OCI-LY1 (cell line): ENCODE data around the gene PXDC1.

Source experiments
- H2AFZ ChIP-seq: fragments of 200-600 bp; sonication (generic), shearing (Covaris generic); 2 replicates; pipeline ENCODE4 v1.6.0; 2014; ENCODE audit warnings: antibody characterized with exemption, mild to moderate bottlenecking, low read length
- H3F3A ChIP-seq: fragments of 200-600 bp; sonication (generic), shearing (Covaris generic); 2 replicates; pipeline ENCODE4 v1.6.0; 2014; ENCODE audit warnings: mild to moderate bottlenecking, antibody characterized with exemption, low read length, moderate library complexity; ENCODE audit not compliant: insufficient read depth
- H3K27ac ChIP-seq: fragments of 200-600 bp; sonication (generic); 2 replicates; pipeline ENCODE4 v1.5.1; 2014; ENCODE audit warnings: low read length, mixed run types, mild to moderate bottlenecking, low read depth; ENCODE audit not compliant: poor library complexity, severe bottlenecking
- H3K27me3 ChIP-seq: fragments of 200-600 bp; sonication (generic); 2 replicates; pipeline ENCODE4 v1.6.0; 2014; ENCODE audit warnings: antibody characterized with exemption, mild to moderate bottlenecking, low read length, moderate library complexity; ENCODE audit not compliant: insufficient read depth
- H3K36me3 ChIP-seq: fragments of 200-600 bp; sonication (generic); 2 replicates; pipeline ENCODE4 v1.6.1; 2014; ENCODE audit warnings: mild to moderate bottlenecking, antibody characterized with exemption, low read length, moderate library complexity, mixed read lengths; ENCODE audit not compliant: insufficient read depth
- H3K4me1 ChIP-seq: fragments of 200-600 bp; sonication (generic); 2 replicates; pipeline ENCODE4 v1.5.1; 2014; ENCODE audit warnings: mild to moderate bottlenecking, low read length, moderate library complexity; ENCODE audit not compliant: insufficient read depth, severe bottlenecking
- H3K4me2 ChIP-seq: fragments of 200-600 bp; sonication (generic), shearing (Covaris generic); 2 replicates; pipeline ENCODE4 v1.6.1; 2014; ENCODE audit warnings: low read length
- H3K4me3 ChIP-seq: fragments of 200-600 bp; sonication (generic); 2 replicates; pipeline ENCODE4 v1.5.1; 2014; ENCODE audit warnings: low read length, low read depth, mild to moderate bottlenecking, mixed read lengths; ENCODE audit not compliant: poor library complexity, severe bottlenecking
- H3K79me2 ChIP-seq: fragments of 200-600 bp; shearing (Covaris generic); 2 replicates; pipeline ENCODE4 v1.6.1; 2016; ENCODE audit warnings: mixed run types, low read length, mixed read lengths; ENCODE audit not compliant: insufficient read depth
- H3K9ac ChIP-seq: fragments of 200-600 bp; sonication (generic), shearing (Covaris generic); 2 replicates; pipeline ENCODE4 v1.6.1; 2014; ENCODE audit warnings: mild to moderate bottlenecking, low read length, mixed read lengths
- H3K9me2 ChIP-seq: fragments of 200-600 bp; sonication (generic), shearing (Covaris generic); 2 replicates; pipeline ENCODE4 v1.6.1; 2014; ENCODE audit warnings: low read depth, mild to moderate bottlenecking, low read length, mixed read lengths
- H3K9me3 ChIP-seq: fragments of 200-600 bp; shearing (Covaris generic); 2 replicates; pipeline ENCODE4 v1.6.1; 2014; ENCODE audit warnings: low read length, mixed read lengths
- H4K20me1 ChIP-seq: fragments of 200-600 bp; sonication (generic), shearing (Covaris generic); 2 replicates; pipeline ENCODE4 v1.6.0; 2016; ENCODE audit warnings: mild to moderate bottlenecking, low read length; ENCODE audit not compliant: insufficient read depth
- CTCF ChIP-seq: fragments of 200-600 bp; sonication (generic), shearing (Covaris generic); IDR thresholded peaks from 2 replicates; pipeline ENCODE4 v1.5.1; 2017; ENCODE audit warnings: mild to moderate bottlenecking, antibody characterized with exemption, low read length, moderate library complexity, mixed read lengths
- EZH2 ChIP-seq: fragments of 200-600 bp; sonication (generic), shearing (Covaris generic); IDR thresholded peaks from 2 replicates; pipeline ENCODE4 v1.8.0; 2017; ENCODE audit warnings: borderline replicate concordance, mixed run types, mild to moderate bottlenecking, antibody characterized with exemption, low read length, moderate library complexity, mixed read lengths

The PXDC1 gene

GRCh38 chr6:3711776-3712175, 39.7 kb downstream of the PXDC1 start:
- H3K4me2 ChIP-seq = no peak overlapping the region
- H3K4me3 ChIP-seq = no peak overlapping the region
- no peaks in the 10 kb centered on the region for H3K9me2 ChIP-seq
- H2AFZ ChIP-seq = no peak overlapping the region
- H4K20me1 ChIP-seq = no peaks in the 10 kb centered on the region
- H3K4me1 ChIP-seq = no peaks in the 10 kb centered on the region
- no peak overlapping the region for H3K27ac ChIP-seq
- H3K9me3 ChIP-seq = no peaks in the 10 kb centered on the region; the same call in 1 of the 2 replicates
- H3K79me2 ChIP-seq = no peaks in the 10 kb centered on the region
- H3K9ac ChIP-seq = no peak overlapping the region
- H3K27me3 ChIP-seq = peaks cover 5% of the 10 kb centered on the region; the same call in 1 of the 2 replicates
- TF ChIP-seq EZH2 (no peak), CTCF (no peak)
- H3F3A ChIP-seq = no peaks in the 10 kb centered on the region
- no peaks in the 10 kb centered on the region for H3K36me3 ChIP-seq

DNA sequence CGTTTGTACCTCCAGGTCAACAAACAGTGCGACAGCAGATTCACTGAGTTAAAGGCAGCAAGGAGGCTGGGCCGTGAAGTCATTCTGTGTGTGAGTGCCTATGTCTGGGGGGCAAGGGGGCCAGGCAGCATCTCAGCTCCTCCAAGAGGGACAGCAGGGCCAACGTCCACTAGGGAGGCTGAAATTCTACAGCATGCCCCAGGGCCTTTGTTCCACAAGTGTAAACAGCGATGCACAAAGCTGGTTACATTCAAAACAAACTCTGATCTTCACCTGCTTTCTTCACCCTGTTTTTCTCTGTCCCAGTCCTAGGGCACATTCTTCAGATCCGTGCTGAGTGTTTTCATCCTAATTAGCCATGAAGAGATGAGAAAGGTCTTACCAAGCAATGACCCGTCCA, 41.1 kb downstream of the PXDC1 start:
- no peak for TF ChIP-seq CTCF

GRCh38 chr6:3708540-3708939, 43.0 kb downstream of the PXDC1 start:
- Histone ChIP-seq H3K36me3 (no peaks in the 10 kb centered on the region), H2AFZ (no peak overlapping the region), H3K4me2 (no peak overlapping the region), H3K27ac (no peak overlapping the region), H4K20me1 (no peaks in the 10 kb centered on the region), H3F3A (no peaks in the 10 kb centered on the region), H3K9me2 (no peaks in the 10 kb centered on the region), H3K27me3 (peaks cover 9% of the 10 kb centered on the region; the same call in 1 of the 2 replicates), H3K4me1 (no peaks in the 10 kb centered on the region), H3K9me3 (no peaks in the 10 kb centered on the region; the same call in 1 of the 2 replicates), H3K79me2 (no peaks in the 10 kb centered on the region), H3K9ac (no peak overlapping the region), H3K4me3 (no peak overlapping the region)
- TF ChIP-seq CTCF = no peak
- no peak for TF ChIP-seq EZH2

More for the DNA sequence above, 41.1 kb downstream of the PXDC1 start:
- Histone ChIP-seq H3K9me3 (no peaks in the 10 kb centered on the region; the same call in 1 of the 2 replicates), H3F3A (no peaks in the 10 kb centered on the region), H3K36me3 (no peaks in the 10 kb centered on the region), H2AFZ (no peak overlapping the region), H3K9ac (no peak overlapping the region), H3K9me2 (no peaks in the 10 kb centered on the region), H3K27me3 (peaks cover 9% of the 10 kb centered on the region; the same call in 1 of the 2 replicates), H3K4me2 (no peak overlapping the region), H3K79me2 (no peaks in the 10 kb centered on the region), H4K20me1 (no peaks in the 10 kb centered on the region), H3K27ac (no peak overlapping the region), H3K4me3 (no peak overlapping the region), H3K4me1 (no peaks in the 10 kb centered on the region)
